ENCODE measurements around the gene SLC22A17.
A peak's percentile ranks its signal among the peaks of the same experiment; 100 is the strongest.

DNA sequence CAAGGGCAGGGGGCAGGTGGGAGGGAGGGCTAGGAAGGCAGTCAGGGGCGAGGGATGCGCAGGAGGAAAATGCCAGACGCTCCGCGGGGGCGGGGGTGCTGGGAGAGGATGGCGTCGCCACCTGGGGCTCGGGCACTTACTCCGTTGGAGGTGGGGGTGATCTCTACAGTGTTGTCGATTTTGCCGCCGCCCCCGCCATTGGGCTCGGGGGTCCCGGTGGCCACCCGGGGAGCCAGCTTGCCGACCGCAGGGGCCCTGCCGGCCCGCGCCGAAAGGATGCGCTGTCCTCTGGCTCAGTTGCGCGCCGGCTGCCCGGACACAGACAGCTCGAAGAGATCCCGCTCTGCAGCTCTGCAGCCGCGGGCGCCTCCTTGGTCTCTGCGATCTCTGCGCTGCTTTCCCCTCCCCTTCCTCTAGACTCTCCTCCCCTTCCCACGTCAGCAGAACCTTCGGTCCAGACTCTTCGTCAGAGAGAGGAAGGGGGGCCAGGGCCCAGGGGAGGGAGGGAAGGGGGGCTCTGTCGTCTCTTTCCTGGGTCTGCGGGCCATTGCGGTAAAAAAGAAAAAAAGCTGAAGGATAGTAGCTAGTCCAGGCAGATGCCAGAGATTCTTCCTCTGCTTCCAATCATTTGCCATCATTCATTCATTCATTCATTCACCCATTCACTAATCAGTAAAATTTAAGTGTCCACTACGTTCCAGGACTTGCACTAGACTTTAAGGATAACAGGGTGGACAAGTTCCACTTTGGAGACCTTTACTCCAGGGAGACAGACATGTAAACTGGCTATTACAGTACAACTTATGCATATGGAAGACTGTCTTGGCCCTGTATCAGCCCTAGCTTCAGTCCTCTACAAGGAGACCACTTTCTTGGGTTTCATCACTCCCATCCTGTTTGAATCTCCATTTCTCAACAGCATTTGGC lies at the start of gene SLC22A17:
- TF ChIP-seq, protein P1, sequence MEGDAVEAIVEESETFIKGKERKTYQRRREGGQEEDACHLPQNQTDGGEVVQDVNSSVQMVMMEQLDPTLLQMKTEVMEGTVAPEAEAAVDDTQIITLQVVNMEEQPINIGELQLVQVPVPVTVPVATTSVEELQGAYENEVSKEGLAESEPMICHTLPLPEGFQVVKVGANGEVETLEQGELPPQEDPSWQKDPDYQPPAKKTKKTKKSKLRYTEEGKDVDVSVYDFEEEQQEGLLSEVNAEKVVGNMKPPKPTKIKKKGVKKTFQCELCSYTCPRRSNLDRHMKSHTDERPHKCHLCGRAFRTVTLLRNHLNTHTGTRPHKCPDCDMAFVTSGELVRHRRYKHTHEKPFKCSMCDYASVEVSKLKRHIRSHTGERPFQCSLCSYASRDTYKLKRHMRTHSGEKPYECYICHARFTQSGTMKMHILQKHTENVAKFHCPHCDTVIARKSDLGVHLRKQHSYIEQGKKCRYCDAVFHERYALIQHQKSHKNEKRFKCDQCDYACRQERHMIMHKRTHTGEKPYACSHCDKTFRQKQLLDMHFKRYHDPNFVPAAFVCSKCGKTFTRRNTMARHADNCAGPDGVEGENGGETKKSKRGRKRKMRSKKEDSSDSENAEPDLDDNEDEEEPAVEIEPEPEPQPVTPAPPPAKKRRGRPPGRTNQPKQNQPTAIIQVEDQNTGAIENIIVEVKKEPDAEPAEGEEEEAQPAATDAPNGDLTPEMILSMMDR (IDR thresholded peaks at IDR 0.05): peak in 1 of 5 experiments; percentile 16
- TF ChIP-seq POLR2AphosphoS5 (IDR thresholded peaks at IDR 0.05) (peak; percentile 70 to 93 (median 74)), EP300 (IDR thresholded peaks at IDR 0.05; ENCODE audit: low read depth) (no peak)
